HepG2 (cell line): ENCODE data around the gene FAM110D. TPM values are rescaled to one million over a fixed set of nuclear protein-coding genes. Genes with fewer than 3 reads are reported as not detected.

ENCODE experiments used
- CREB3 ChIP-seq: sonication (generic); formaldehyde crosslinking; IDR thresholded peaks from 2 replicates; pipeline ENCODE4 v1.5.0; 2020; ENCODE audit warnings: missing genetic modification reagents
- ESRRA ChIP-seq: sonication (generic); formaldehyde crosslinking; IDR thresholded peaks from 2 replicates; pipeline ENCODE4 v1.5.1; 2020; ENCODE audit warnings: mild to moderate bottlenecking, low read depth, missing genetic modification reagents
- HIC2 ChIP-seq: sonication (generic); formaldehyde crosslinking; IDR thresholded peaks from 2 replicates; pipeline ENCODE4 v1.9.0; 2022; ENCODE audit warnings: low read depth, missing genetic modification reagents
- MAFG ChIP-seq: sonication (generic); formaldehyde crosslinking; IDR thresholded peaks from 2 replicates; pipeline ENCODE4 v1.5.1; 2020; ENCODE audit warnings: mild to moderate bottlenecking, missing genetic modification reagents
- SNRNP70 ChIP-seq: fragments of 200-400 bp; formaldehyde crosslinking; IDR thresholded peaks from 2 replicates; pipeline ENCODE4 v1.6.1; 2017; ENCODE audit warnings: mild to moderate bottlenecking, low read depth, low read length, moderate library complexity
- STAT6 ChIP-seq: sonication (generic); formaldehyde crosslinking; IDR thresholded peaks from 2 replicates; pipeline ENCODE4 v1.4.0; 2020; ENCODE audit warnings: missing genetic modification reagents, mild to moderate bottlenecking, borderline replicate concordance
- TFE3 ChIP-seq: IDR thresholded peaks from 2 replicates; pipeline ENCODE4 v1.6.1; 2016
- ZBED4 ChIP-seq: sonication (generic); formaldehyde crosslinking; IDR thresholded peaks from 2 replicates; pipeline ENCODE4 v1.4.0; 2020; ENCODE audit warnings: missing genetic modification reagents, borderline replicate concordance
- ZFP82 ChIP-seq: sonication (generic); formaldehyde crosslinking; IDR thresholded peaks from 2 replicates; pipeline ENCODE4 v1.5.1; 2020; ENCODE audit warnings: mild to moderate bottlenecking, missing genetic modification reagents, borderline replicate concordance
- ZNF225 ChIP-seq: sonication (generic); formaldehyde crosslinking; IDR thresholded peaks from 2 replicates; pipeline ENCODE4 v1.4.0; 2020; ENCODE audit warnings: mild to moderate bottlenecking, missing genetic modification reagents
- ZNF431 ChIP-seq: sonication (generic); formaldehyde crosslinking; IDR thresholded peaks from 2 replicates; pipeline ENCODE4 v1.9.0; 2022; ENCODE audit warnings: missing genetic modification reagents, low read depth, mild to moderate bottlenecking, borderline replicate concordance
- ZNF800 ChIP-seq: sonication (generic); formaldehyde crosslinking; IDR thresholded peaks from 2 replicates; pipeline ENCODE4 v1.4.0; 2020; ENCODE audit warnings: missing genetic modification reagents
- polyA plus RNA-seq, 8 experiments: library from polyadenylated mRNA; depleted of rRNA in 3 of 8; stranded (reverse) in 7 of 8; unstranded in 1 of 8; fragments of >200 nt; fragmentation: Illumina TruSeq in 4 of 8; extraction: Trizol in 4 of 8; gene quantifications; 2 replicates each; pipeline versions ENCODE4 v1.2.1 to v1.2.3, GENCODE V29; 2011 to 2016; ENCODE audit warnings: low read depth in 4 of 8, missing spikeins in 1 of 8, mixed read lengths in 1 of 8; ENCODE audit not compliant: insufficient read depth in 1 of 8
- total RNA-seq, 5 experiments: library from RNA; depleted of rRNA; stranded (reverse); fragments of >200 nt; fragmentation: Illumina TruSeq; extraction: Trizol; gene quantifications; 2 replicates each; pipeline ENCODE4 v1.2.3, GENCODE V29; 2016; ENCODE audit warnings: low read depth in 1 of 5

Gene FAM110D
- total and polyA plus RNA-seq, 2 of the 13 experiments (the other 11 are each of a cell fraction or from before 2014, with no cell fraction given): not detected

GRCh38 chr1:26111530-26112406, 47.1 kb upstream of the FAM110D start, which contains the start of gene PDIK1L (continued):
- TF ChIP-seq SNRNP70 (no peak), ESRRA (no peak), CREB3 (CRISPR knock-in tag) (peak; percentile 26; the same call in 1 of the 2 replicates), STAT6 (CRISPR knock-in tag) (no peak), ZNF431 (CRISPR knock-in tag) (no peak), HIC2 (CRISPR knock-in tag) (no peak; the same call in 1 of the 2 replicates), ZFP82 (no peak), ZNF225 (CRISPR knock-in tag) (peak; percentile 82; the same call in 1 of the 2 replicates), TFE3 (CRISPR knock-in tag) (no peak), MAFG (CRISPR knock-in tag) (no peak), ZBED4 (no peak), ZNF800 (CRISPR knock-in tag) (peak; percentile 88)
